LHCN-M2 (cell line): ENCODE results near the gene PACSIN1. TPM values are rescaled to one million over a fixed set of nuclear protein-coding genes. Genes with fewer than 3 reads are reported as not detected.
A peak's percentile ranks its signal among the peaks of the same experiment; 100 is the strongest.

Experiments
- DNase-seq: peaks from one replicate; pipeline ENCODE4 v3.0.0-alpha.2; 2012; ENCODE audit warnings: low read depth
- total RNA-seq: library from RNA; depleted of rRNA; stranded (reverse); fragments of >200 nt; gene quantifications from 2 replicates; pipeline ENCODE4 v1.2.3, GENCODE V29; 2014

PACSIN1 gene
- total RNA-seq, 1 experiment from 2014 or later, result not detected

DNA sequence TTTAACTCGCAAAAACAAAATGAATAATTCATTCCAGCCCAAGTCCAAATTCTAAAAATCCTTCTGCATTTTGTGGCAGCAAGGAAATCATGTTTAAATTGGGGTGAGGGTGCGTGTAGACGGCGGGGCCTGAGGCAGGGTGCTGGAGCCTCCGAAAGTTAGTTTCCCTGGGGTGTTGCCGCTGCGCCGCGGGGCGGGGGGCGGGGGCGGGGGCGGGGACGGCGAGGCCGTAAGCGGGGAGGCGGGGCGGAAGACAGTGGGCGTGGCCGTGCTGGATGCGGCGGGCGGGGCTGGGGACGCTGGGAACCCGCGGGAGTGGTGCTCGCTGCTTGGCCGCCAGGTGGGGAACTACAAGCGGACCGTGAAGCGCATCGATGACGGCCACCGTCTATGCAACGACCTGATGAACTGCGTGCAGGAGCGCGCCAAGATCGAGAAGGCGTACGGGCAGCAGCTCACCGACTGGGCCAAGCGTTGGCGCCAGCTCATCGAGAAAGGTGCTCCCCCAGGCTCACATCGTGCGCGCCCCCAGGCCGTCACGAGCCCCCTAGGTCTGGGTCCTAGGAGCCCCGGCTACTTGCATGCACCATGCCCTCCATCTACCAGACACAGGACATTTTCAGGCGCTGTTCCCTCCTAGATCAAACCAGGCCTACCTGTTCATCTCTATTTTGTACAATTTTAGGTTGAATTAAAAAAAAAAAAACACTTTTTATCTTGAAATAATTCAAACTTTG, 61.3 kb downstream of the PACSIN1 start:
- peak; percentile 74 for DNase-seq

GRCh38 chr6:34527751-34528670, 62.1 kb downstream of the PACSIN1 start:
- no peak for DNase-seq

- DNase-seq, result no peak
These were observed 63.3 kb downstream of the PACSIN1 start for GRCh38 chr6:34528996-34529664.

GRCh38 chr6:34529665-34530327, 63.9 kb downstream of the PACSIN1 start:
- DNase-seq, result no peak

GRCh38 chr6:34530753-34531365, 65.0 kb downstream of the PACSIN1 start:
- no peak for DNase-seq

DNA sequence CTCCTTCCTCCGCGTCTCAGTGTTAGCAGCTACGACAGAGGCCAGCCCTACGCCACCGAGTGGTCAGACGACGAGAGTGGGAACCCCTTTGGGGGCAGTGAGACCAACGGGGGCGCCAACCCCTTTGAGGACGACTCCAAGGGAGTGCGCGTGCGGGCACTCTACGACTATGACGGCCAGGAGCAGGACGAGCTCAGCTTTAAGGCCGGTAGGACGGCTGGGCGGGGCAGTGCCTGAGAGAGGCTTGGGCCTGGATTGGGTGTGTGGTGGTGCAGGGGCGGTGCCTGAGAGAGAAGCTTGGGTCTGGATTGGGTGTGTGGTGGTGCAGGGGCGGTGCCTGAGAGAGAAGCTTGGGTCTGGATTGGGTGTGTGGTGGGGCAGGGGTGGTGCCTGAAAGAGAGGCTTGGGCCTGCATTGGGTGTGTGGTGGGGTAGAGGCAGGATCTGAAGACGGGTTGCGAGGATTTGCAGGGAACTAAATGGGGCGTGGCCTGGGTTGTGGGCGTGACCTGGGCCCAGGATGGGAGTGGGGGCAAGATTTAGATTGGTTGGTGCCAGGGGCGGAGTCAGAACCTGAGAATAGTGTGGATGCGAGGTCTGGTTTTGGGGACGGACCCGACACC, 65.8 kb downstream of the PACSIN1 start:
- DNase-seq, result no peak

DNA sequence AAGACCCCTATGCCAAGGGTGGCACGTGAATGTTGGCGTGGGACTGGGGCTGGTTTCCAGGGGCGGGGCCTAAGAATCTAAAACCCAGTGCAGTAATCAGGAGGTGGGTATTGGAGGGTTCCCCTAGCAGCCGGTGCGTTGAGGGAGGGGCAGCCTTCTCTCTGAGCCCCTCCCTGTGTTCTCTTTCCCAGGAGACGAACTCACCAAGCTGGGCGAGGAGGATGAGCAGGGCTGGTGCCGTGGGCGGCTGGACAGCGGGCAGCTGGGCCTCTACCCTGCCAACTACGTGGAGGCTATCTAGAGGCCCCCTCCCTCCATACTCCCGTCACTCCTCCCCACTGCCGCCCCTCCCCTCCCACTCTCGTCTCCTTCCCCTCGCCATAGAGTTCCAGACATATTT, 66.4 kb downstream of the PACSIN1 start:
- DNase-seq, result no peak

- DNase-seq, result no peak
These were observed 68.3 kb downstream of the PACSIN1 start for GRCh38 chr6:34534146-34534545.

DNA sequence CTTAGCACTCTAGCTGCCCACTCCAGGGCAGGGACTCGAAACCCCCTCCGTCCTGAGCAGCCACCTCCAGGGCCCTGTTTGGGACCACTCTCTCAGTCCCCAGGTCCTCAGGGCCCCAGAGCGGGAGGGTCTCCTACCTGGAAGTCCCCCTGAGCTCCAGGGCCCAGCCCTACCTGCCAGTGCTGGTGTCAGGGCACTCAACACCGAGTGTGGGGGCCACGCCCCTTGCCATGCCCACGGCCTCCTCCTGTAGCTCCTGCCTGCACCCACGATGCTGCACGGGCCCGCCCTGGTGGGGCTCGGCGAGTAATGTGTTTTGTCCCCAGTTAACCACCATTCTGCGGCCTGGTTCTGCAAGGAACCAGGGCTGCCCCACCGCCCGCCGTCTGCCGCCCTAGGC, 68.8 kb downstream of the PACSIN1 start:
- no peak for DNase-seq

- no peak for DNase-seq
These were observed 69.3 kb downstream of the PACSIN1 start for GRCh38 chr6:34535199-34535598.

- DNase-seq, result no peak
These were observed 69.8 kb downstream of the PACSIN1 start for GRCh38 chr6:34535646-34536045.

DNA sequence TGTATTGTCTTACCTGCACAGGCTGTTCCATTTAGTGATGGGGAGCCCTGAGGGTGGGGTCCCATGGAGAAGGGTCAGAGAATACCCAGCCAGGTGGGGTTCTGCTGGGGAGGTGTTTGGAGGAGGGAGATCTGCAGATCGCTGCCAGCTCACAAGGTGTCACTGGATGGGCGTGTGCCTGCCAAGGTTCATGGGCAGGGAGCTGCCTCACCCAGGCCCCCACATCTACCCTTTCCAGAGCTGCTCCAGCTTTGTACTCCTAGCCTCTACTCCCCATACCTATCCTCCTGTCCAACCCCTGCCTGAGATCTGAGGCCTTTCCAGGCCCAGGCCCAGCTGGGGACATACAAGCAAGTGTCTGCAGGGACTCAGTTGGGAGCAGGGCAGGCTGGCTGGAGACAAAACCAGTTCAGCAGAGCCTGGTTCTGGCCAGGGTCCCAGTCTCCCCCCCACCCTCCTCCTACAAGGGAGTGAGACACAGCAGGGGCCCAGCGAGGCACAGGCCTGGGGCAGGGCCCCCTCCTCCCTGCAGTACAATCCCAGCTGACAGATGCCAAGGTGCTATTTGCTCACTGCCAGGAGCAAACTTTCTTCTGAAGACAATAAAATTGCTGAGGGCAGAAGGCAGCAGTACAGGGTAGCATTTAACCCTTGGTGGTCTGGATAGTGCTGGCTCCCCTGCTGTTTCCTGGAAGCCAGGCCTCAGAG, 70.5 kb downstream of the PACSIN1 start:
- no peak for DNase-seq

GRCh38 chr6:34536959-34537848, 71.3 kb downstream of the PACSIN1 start:
- DNase-seq, result no peak

- no peak for DNase-seq
These were observed 72.2 kb downstream of the PACSIN1 start for GRCh38 chr6:34537922-34538550.

DNA sequence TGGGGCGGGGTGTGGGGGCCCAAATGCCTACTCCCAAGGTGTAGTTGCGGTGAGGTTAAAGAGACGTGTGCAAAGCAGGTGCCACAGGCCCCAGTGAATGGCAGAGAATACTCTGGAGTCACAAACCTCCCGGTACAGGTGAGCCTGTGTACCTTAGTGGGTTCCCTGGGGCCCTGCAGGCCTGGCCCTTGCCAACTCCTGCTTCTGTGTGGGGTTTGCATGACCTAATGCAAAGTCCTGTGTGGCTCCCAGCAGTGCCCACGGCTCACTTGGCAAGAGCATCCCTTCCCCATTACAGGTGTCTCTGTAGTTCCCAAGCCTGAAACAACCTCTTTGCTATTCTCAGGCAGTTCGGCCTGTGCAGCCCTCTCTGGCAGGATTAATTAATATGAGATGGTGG, 72.7 kb downstream of the PACSIN1 start:
- no peak for DNase-seq

GRCh38 chr6:34539181-34539580, 73.3 kb downstream of the PACSIN1 start:
- DNase-seq, result no peak

DNA sequence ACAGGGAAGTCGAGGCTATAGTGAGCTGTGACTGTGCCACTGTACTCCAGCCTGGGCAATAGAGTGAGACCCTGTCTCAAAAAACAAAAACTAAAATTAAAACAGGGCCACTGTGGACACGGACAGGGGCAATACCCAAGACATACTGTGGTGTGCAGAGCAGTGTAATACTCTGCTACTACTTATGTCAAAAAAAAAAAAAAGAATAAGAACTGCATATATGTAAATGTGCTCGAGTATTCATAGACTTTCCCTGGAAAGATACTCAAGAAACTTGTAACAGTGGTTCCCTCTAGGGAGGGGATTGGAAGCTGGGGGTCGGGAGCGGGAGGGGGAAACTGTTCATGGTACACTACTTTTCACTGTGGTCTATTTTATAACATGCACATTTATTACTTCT, 74.3 kb downstream of the PACSIN1 start:
- DNase-seq, result no peak

GRCh38 chr6:34540841-34541240, 75.0 kb downstream of the PACSIN1 start:
- DNase-seq, result no peak

GRCh38 chr6:34543421-34543820, 77.5 kb downstream of the PACSIN1 start:
- DNase-seq, result peak; percentile 56
